ENCODE results near the gene MICAL3. TPM values are rescaled to one million over a fixed set of nuclear protein-coding genes. Genes with fewer than 3 reads are reported as not detected.

The MICAL3 gene
- polyA plus RNA-seq, 2 of the 4 experiments (the other 2 are of a cell fraction): 20.5 to 30.1 TPM

DNA sequence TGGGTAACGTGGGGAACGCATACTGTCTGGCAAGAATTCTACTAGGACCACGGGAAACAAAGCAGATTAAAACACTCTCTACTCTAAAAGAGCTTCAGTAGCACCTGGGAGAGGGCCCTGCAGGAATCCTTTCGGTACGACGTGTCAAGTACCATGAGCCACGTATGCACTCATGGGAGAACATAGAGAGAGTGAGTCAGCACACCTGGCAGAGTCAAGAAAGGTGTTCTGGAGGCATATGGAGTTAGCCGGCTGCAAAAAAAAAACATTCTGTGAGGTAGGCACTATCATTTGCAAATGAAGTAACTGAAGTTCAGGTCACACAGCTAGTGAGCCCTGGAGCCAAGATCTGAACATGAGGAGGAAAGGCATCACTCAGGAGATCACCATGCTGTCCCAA lies 179.0 kb downstream of the MICAL3 start:
- CTCF ChIA-PET: interaction anchor here (2.0 kb wide), 1 partner anchor 14 kb away, joined by 6 read pairs; no protein-coding TSS in a partner anchor
- Histone ChIP-seq H3K27ac (no peak overlapping the region), H3K4me1 (no peaks in the 10 kb centered on the region), H3K9me3 (no peaks in the 10 kb centered on the region), H3K4me3 (no peak overlapping the region), H3K4me2 (no peak overlapping the region)
- DNase-seq (ENCODE audit: low read depth in 1 of 2, low spot score in 1 of 2) (no peak), FAIRE-seq (no peak), ATAC-seq (no peak)
- 90% methylated on average over 8 of the region's 8 CpGs for WGBS (ENCODE audit: missing lambda C conversion rate)
- TF ChIP-seq FOSB (CRISPR knock-in tag; IDR thresholded peaks at IDR 0.05): no peak
- no peak for TF ChIP-seq JUN (IDR thresholded peaks at IDR 0.05)
- no peak for TF ChIP-seq RAD21 (conservative IDR thresholded peaks at IDR 0.05 in 1 of 2, IDR thresholded peaks at IDR 0.05 in 1 of 2)
- TF ChIP-seq HEYL (CRISPR knock-in tag; IDR thresholded peaks at IDR 0.05): no peak
- no peak for TF ChIP-seq PHF8 (IDR thresholded peaks at IDR 0.05; ENCODE audit: borderline replicate concordance, low read depth)
- no peak for TF ChIP-seq CBX2 (IDR thresholded peaks at IDR 0.05; ENCODE audit: borderline replicate concordance, low read depth)
- no peak for TF ChIP-seq POLR2AphosphoS2 (conservative IDR thresholded peaks at IDR 0.05; ENCODE audit: low read length)
- no peak for TF ChIP-seq JUNB (IDR thresholded peaks at IDR 0.05)
- no peak for TF ChIP-seq SMC3 (IDR thresholded peaks at IDR 0.05)
- no peak for TF ChIP-seq CEBPB (IDR thresholded peaks at IDR 0.05)
- TF ChIP-seq TP53 (CRISPR knock-in tag; IDR thresholded peaks at IDR 0.05): no peak
- TF ChIP-seq ZFP36 (IDR thresholded peaks at IDR 0.05; ENCODE audit: borderline replicate concordance, partially characterized antibody): no peak
- TF ChIP-seq, protein P1, sequence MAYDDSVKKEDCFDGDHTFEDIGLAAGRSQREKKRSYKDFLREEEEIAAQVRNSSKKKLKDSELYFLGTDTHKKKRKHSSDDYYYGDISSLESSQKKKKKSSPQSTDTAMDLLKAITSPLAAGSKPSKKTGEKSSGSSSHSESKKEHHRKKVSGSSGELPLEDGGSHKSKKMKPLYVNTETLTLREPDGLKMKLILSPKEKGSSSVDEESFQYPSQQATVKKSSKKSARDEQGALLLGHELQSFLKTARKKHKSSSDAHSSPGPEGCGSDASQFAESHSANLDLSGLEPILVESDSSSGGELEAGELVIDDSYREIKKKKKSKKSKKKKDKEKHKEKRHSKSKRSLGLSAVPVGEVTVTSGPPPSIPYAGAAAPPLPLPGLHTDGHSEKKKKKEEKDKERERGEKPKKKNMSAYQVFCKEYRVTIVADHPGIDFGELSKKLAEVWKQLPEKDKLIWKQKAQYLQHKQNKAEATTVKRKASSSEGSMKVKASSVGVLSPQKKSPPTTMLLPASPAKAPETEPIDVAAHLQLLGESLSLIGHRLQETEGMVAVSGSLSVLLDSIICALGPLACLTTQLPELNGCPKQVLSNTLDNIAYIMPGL (CRISPR knock-in tag; IDR thresholded peaks at IDR 0.05; ENCODE audit: borderline replicate concordance): no peak
- no peak for TF ChIP-seq HOXB5 (CRISPR knock-in tag; IDR thresholded peaks at IDR 0.05)
- no peak for TF ChIP-seq ZNF302 (CRISPR knock-in tag; IDR thresholded peaks at IDR 0.05)
- TF ChIP-seq EP300 (IDR thresholded peaks at IDR 0.05): no peak
- TF ChIP-seq ATOH8 (CRISPR knock-in tag; IDR thresholded peaks at IDR 0.05; ENCODE audit: low read depth): no peak
- TF ChIP-seq REST (IDR thresholded peaks at IDR 0.05): no peak
- TF ChIP-seq NFE2L2 (conservative IDR thresholded peaks at IDR 0.05; ENCODE audit: low read length): no peak
- POLR2A ChIA-PET: no interaction called here

GRCh38 chr22:17844150-17844549 lies 180.2 kb downstream of the MICAL3 start:
- ChIA-PET CTCF (interaction anchor here (0.5 to 2.0 kb wide), 2 partner anchors 13 to 123 kb away, joined by 3 to 6 read pairs; no protein-coding TSS in a partner anchor), POLR2A (no interaction called here)
- WGBS (ENCODE audit: missing lambda C conversion rate): 91% methylated on average over 4 of the region's 5 CpGs
- ATAC-seq (no peak), DNase-seq (ENCODE audit: low read depth in 1 of 2, low spot score in 1 of 2) (no peak), FAIRE-seq (no peak)
- Histone ChIP-seq H3K4me3 (no peak overlapping the region), H3K4me1 (no peaks in the 10 kb centered on the region), H3K27ac (no peak overlapping the region), H3K4me2 (no peak overlapping the region), H3K9me3 (no peaks in the 10 kb centered on the region)
- TF ChIP-seq POLR2A (IDR thresholded peaks at IDR 0.05; ENCODE audit: low read length) (no peak), KDM1A (IDR thresholded peaks at IDR 0.05; ENCODE audit: low read depth) (no peak), ZNF302 (CRISPR knock-in tag; IDR thresholded peaks at IDR 0.05) (no peak)
